Measurements from ENCODE around the gene ARSA.

DNA sequence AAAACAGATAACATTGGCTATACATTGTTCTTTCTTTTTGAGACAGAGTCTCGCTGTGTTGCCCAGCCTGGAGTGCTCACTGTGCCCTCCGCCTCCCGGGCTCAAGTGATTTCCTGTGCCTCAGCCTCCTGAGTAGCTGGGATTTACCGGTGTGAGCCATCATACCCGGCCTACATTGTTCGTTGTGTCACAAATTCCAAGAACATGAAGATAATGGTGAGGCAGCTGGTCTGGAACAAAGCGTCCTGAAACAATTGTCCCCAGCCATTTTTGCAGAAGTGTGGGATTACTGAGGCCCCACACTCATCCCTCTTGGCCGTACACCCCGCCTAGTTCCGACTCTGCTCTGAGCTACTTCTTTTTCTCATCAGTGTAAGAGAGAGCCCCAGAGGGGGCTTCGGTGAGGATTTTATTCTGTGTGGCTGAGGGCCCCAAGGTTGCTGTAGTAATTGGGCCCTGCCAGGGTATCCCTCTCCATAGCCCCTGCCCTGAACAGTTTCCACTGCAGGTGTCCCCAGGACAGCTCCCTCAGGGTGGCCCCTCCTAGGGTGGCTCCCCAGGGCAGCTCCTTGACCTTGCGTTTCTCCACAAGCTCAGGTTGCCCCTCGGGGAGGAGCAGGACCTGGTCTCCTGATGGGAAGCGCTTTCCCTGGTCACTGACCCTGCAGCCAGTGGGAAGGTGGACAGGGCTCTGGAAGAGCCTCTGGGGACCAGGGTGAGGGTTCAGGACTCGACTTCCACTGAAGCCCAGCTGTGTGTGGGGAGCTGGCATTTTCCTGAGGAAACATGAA is 13.1 kb upstream of the ARSA start:
- no peak for TF ChIP-seq CTCF (IDR thresholded peaks at IDR 0.05)
- no peak for TF ChIP-seq POLR2AphosphoS5 (IDR thresholded peaks at IDR 0.05; ENCODE audit: insufficient read depth in 1 of 2, low read depth in 1 of 2)
